Ovary (tissue), 9 donors: ENCODE data around the gene TNPO2. TPM values are rescaled to one million over a fixed set of nuclear protein-coding genes. Genes with fewer than 3 reads are reported as not detected.
A peak's percentile ranks its signal among the peaks of the same experiment; 100 is the strongest.

Source experiments
- DNase-seq, 5 donors: peaks; one replicate each; pipeline ENCODE4 v3.0.0-alpha.2; 2019 to 2020
- H3K27ac ChIP-seq, 2 donors: fragments of 200-600 bp; one replicate each; pipeline versions ENCODE4 v1.5.1 to v1.8.0; 2019 to 2022
- H3K27me3 ChIP-seq: fragments of 200-600 bp; one replicate; pipeline ENCODE4 v1.8.0; 2022
- H3K36me3 ChIP-seq: fragments of 200-600 bp; sonication (generic); one replicate; pipeline ENCODE4 v1.5.1; 2019
- H3K4me1 ChIP-seq: one replicate; pipeline ENCODE4 v1.8.1; 2013; ENCODE audit warnings: mild to moderate bottlenecking, moderate library complexity; ENCODE audit not compliant: insufficient read depth
- H3K4me3 ChIP-seq: fragments of 200-600 bp; sonication (generic); one replicate; pipeline ENCODE4 v1.5.1; 2017
- H3K9me3 ChIP-seq, 2 donors: fragments of 200-600 bp in 1 of 2; sonication (generic) in 1 of 2; one replicate each; pipeline versions ENCODE4 v1.5.1 to v1.8.1; 2013 to 2019; ENCODE audit warnings: mild to moderate bottlenecking in 1 of 2, moderate library complexity in 1 of 2
- CTCF ChIP-seq, 3 donors: fragments of 450-650 bp in 2 of 3; fragments of 200-600 bp in 1 of 3; IDR thresholded peaks; one replicate each; pipeline versions ENCODE4 v1.5.1 to v1.8.0; 2016 to 2022; ENCODE audit warnings: antibody characterized with exemption in 3 of 3, mild to moderate bottlenecking in 1 of 3
- EP300 ChIP-seq: sonication (generic); formaldehyde crosslinking; IDR thresholded peaks from one replicate; pipeline ENCODE4 v1.6.1; 2017; ENCODE audit warnings: antibody characterized with exemption
- POLR2A ChIP-seq: fragments of 450-650 bp; IDR thresholded peaks from one replicate; pipeline ENCODE4 v1.6.1; 2017; ENCODE audit warnings: antibody characterized with exemption, mild to moderate bottlenecking, moderate library complexity
- WGBS, 3 donors: extraction: QIAGEN DNeasy Blood & Tissue Kit in 1 of 3; methylation state at CpG; one replicate each; pipeline versions ENCODE4 v1.1.5 to v1.1.7; 2013 to 2017; 5-methylcytosine and 5-hydroxymethylcytosine counted together
- intact Hi-C, 4 donors: fragments of 100-400 bp; cut with DNase I; formaldehyde crosslinking; loops; one replicate each; pipeline versions ENCODE4 v1.11.0 to v1.15.1; 2022 to 2023
- polyA plus RNA-seq, 2 donors: library from polyadenylated mRNA; stranded (reverse); fragments of 200-250 nt in 1 of 2; fragments of 350-450 nt in 1 of 2; fragmentation: Illumina TruSeq in 1 of 2; extraction: RNeasy Lipid Tissue Mini Kit (QIAGEN cat#74804) in 1 of 2; gene quantifications; one replicate each; pipeline ENCODE4 v1.2.3, GENCODE V29; 2013 to 2014
- small RNA-seq: library from RNA; depleted of rRNA; stranded (forward); fragments of <200 nt; gene quantifications from one replicate; pipeline ENCODE3, GENCODE V24; 2016
- total RNA-seq, 7 donors: library from RNA; depleted of rRNA in 2 of 7; stranded (reverse); fragments of >200 nt in 2 of 7; fragmentation: NEBNext Ultra II Directional in 3 of 7; extraction: Animal tissue kit (Norgen Biotek cat#: 25700) in 3 of 7; gene quantifications; one replicate each; pipeline versions ENCODE4 v1.1.0 to v1.2.4, GENCODE V29; 2016 to 2023
- donor health status: DM: no; HTN: no; CAD: no; lungs with moderate emphysema.
- donor health status: DM: no; HTN: no; CAD: no.
- donor health status: Bipolar disorder and iron deficiency.
- donor health status: DM: yes; HTN: yes; CAD: no.
- donor health status: DM: no; HTN: no; CAD: no.
- donor health status: DM: yes; HTN: yes; CAD: no.

Gene TNPO2
- total and polyA plus RNA-seq, 9 donors, result 41.5 to 109 (median 75.7) TPM

GRCh38 chr19:12656899-12657571 is 66.7 kb downstream of the TNPO2 start:
- no peaks in the 10 kb centered on the region for H3K27me3 ChIP-seq
- H3K27ac ChIP-seq, result no peak overlapping the region
- no peak for DNase-seq
- intact Hi-C loops, result no loop called here
- no peaks in the 10 kb centered on the region for H3K4me1 ChIP-seq
- WGBS, 3 donors, result 54 to 64% (median 57%) methylated on average over 50 of the region's 50 CpGs
- H3K4me3 ChIP-seq, result no peak overlapping the region
- no peaks in the 10 kb centered on the region for H3K36me3 ChIP-seq
- TF ChIP-seq POLR2A (no peak), EP300 (no peak), CTCF (IDR thresholded peaks at IDR 0.05) (no peak)
- no peaks in the 10 kb centered on the region for H3K9me3 ChIP-seq

- H3K4me1 ChIP-seq, result no peaks in the 10 kb centered on the region
- H3K36me3 ChIP-seq, result no peaks in the 10 kb centered on the region
- H3K4me3 ChIP-seq, result no peak overlapping the region
- no peak for DNase-seq
- intact Hi-C loops, result no loop called here
- no peaks in the 10 kb centered on the region for H3K27me3 ChIP-seq
- H3K9me3 ChIP-seq, result no peaks in the 10 kb centered on the region
- no peak for TF ChIP-seq EP300
- no peak for TF ChIP-seq CTCF (IDR thresholded peaks at IDR 0.05)
- TF ChIP-seq POLR2A, result no peak
- H3K27ac ChIP-seq, result no peak overlapping the region
- WGBS, 3 donors, result 88 to 96% (median 93%) methylated on average over 8 of the region's 8 CpGs
Measured at GRCh38 chr19:12655546-12655945, 68.2 kb downstream of the TNPO2 start.

GRCh38 chr19:12652219-12652618 is 71.5 kb downstream of the TNPO2 start:
- DNase-seq, result no peak
- WGBS, 3 donors, result 91 to 94% (median 91%) methylated on average over 6 of the region's 6 CpGs
- Histone ChIP-seq H3K27me3 (no peaks in the 10 kb centered on the region), H3K27ac (no peak overlapping the region), H3K4me3 (no peak overlapping the region), H3K9me3 (no peaks in the 10 kb centered on the region), H3K36me3 (no peaks in the 10 kb centered on the region), H3K4me1 (peaks cover 12% of the 10 kb centered on the region)
- TF ChIP-seq POLR2A (no peak), EP300 (no peak), CTCF (IDR thresholded peaks at IDR 0.05) (no peak)
- intact Hi-C loops, result no loop called here

- H3K27ac ChIP-seq, result no peak overlapping the region
- TF ChIP-seq EP300 (no peak), CTCF (IDR thresholded peaks at IDR 0.05) (no peak), POLR2A (no peak)
- intact Hi-C loops, result no loop called here
- H3K27me3 ChIP-seq, result no peaks in the 10 kb centered on the region
- 90 to 95% (median 94%) methylated on average over 10 of the region's 10 CpGs for WGBS, 3 donors
- DNase-seq, result no peak
- H3K4me1 ChIP-seq, result peaks cover 12% of the 10 kb centered on the region
- no peak overlapping the region for H3K4me3 ChIP-seq
- H3K9me3 ChIP-seq, result no peaks in the 10 kb centered on the region
- H3K36me3 ChIP-seq, result no peaks in the 10 kb centered on the region
Measured at GRCh38 chr19:12649941-12650340, 73.8 kb downstream of the TNPO2 start.

Small RNA genes lying within 50 kb of the gene (small RNA-seq; reads per million reads assigned to genes)
- 38.4 reads per million, percentile 89 among the genes with 10 or more reads in this experiment for gene SNORD41

Other genes with a start within 250 kb of the TNPO2 start
- gene ZNF709, start 239.1 kb downstream of the TNPO2 start, total RNA-seq, result 1 to 10 TPM; 3.9 to 9.7 (median 7.6) TPM
- gene ZNF709, start 239.1 kb downstream of the TNPO2 start, polyA plus RNA-seq, result 1 to 10 TPM; 2.5 to 3.0 TPM
- gene ZNF564, start 172.4 kb downstream of the TNPO2 start, total RNA-seq, result 10 to 100 TPM in 6 of 7 donors, 1 to 10 TPM in 1; 7.9 to 23.2 (median 16.6) TPM
- 1 to 10 TPM; 7.2 to 8.8 TPM for gene ZNF564, start 172.4 kb downstream of the TNPO2 start, polyA plus RNA-seq
- 10 to 100 TPM in 1 of 7 donors, 1 to 10 TPM in 6; 5.3 to 12.5 (median 7.2) TPM for gene ZNF490, start 113.1 kb downstream of the TNPO2 start, total RNA-seq
- gene ZNF490, start 113.1 kb downstream of the TNPO2 start, polyA plus RNA-seq, result 1 to 10 TPM in 1 of 2 donors, under 1 TPM in 1; 0.98 to 3.7 TPM
- gene ZNF791, start 113.0 kb downstream of the TNPO2 start, total RNA-seq, result 10 to 100 TPM; 16.4 to 44.3 (median 35.2) TPM
- gene ZNF791, start 113.0 kb downstream of the TNPO2 start, polyA plus RNA-seq, result 10 to 100 TPM; 13.6 to 21.7 TPM
- 10 to 100 TPM; 17.8 to 63.7 (median 49.8) TPM for gene MAN2B1, start 57.2 kb downstream of the TNPO2 start, total RNA-seq
- 10 to 100 TPM; 23.5 to 35.0 TPM for gene MAN2B1, start 57.2 kb downstream of the TNPO2 start, polyA plus RNA-seq
- gene WDR83, start 57.1 kb downstream of the TNPO2 start, total RNA-seq, result 10 to 100 TPM; 10.5 to 15.1 (median 11.9) TPM
- gene WDR83, start 57.1 kb downstream of the TNPO2 start, polyA plus RNA-seq, result 10 to 100 TPM in 1 of 2 donors, 1 to 10 TPM in 1; 2.8 to 16.3 TPM
- 100 to 1,000 TPM in 1 of 7 donors, 10 to 100 TPM in 6; 63.7 to 147 (median 89.7) TPM for gene DHPS, start 42.1 kb downstream of the TNPO2 start, total RNA-seq
- gene DHPS, start 42.1 kb downstream of the TNPO2 start, polyA plus RNA-seq, result 10 to 100 TPM; 72.8 to 92.7 TPM
- gene GNG14, start 35.9 kb downstream of the TNPO2 start, total RNA-seq, result not detected
- gene GNG14, start 35.9 kb downstream of the TNPO2 start, polyA plus RNA-seq, result not detected
- 10 to 100 TPM in 1 of 7 donors, 1 to 10 TPM in 6; 3.5 to 14.8 (median 5.2) TPM for gene FBXW9, start 27.3 kb downstream of the TNPO2 start, total RNA-seq
- 1 to 10 TPM in 1 of 2 donors, under 1 TPM in 1; 0.37 to 6.8 TPM for gene FBXW9, start 27.3 kb downstream of the TNPO2 start, polyA plus RNA-seq
- 100 to 1,000 TPM; 134 to 476 (median 186) TPM for gene TRIR, start 10.8 kb upstream of the TNPO2 start, total RNA-seq
- 100 to 1,000 TPM; 243 to 288 TPM for gene TRIR, start 10.8 kb upstream of the TNPO2 start, polyA plus RNA-seq
- gene GET3, start 13.6 kb upstream of the TNPO2 start, total RNA-seq, result 10 to 100 TPM; 26.2 to 59.0 (median 47.7) TPM
- gene GET3, start 13.6 kb upstream of the TNPO2 start, polyA plus RNA-seq, result 10 to 100 TPM; 42.6 to 68.1 TPM
- not detected for gene BEST2, start 27.9 kb upstream of the TNPO2 start, total RNA-seq
- gene BEST2, start 27.9 kb upstream of the TNPO2 start, polyA plus RNA-seq, result not detected
- gene HOOK2, start 51.6 kb upstream of the TNPO2 start, total RNA-seq, result 10 to 100 TPM; 24.9 to 52.2 (median 27.9) TPM
- 10 to 100 TPM; 12.2 to 23.5 TPM for gene HOOK2, start 51.6 kb upstream of the TNPO2 start, polyA plus RNA-seq
- gene JUNB, start 67.6 kb upstream of the TNPO2 start, total RNA-seq, result 1,000 to 10,000 TPM in 2 of 7 donors, 100 to 1,000 TPM in 5; 154 to 3,039 (median 413) TPM
- 100 to 1,000 TPM in 1 of 2 donors, 1 to 10 TPM in 1; 6.8 to 570 TPM for gene JUNB, start 67.6 kb upstream of the TNPO2 start, polyA plus RNA-seq
- gene PRDX2, start 77.9 kb upstream of the TNPO2 start, total RNA-seq, result 100 to 1,000 TPM; 191 to 321 (median 263) TPM
- 100 to 1,000 TPM in 1 of 2 donors, 10 to 100 TPM in 1; 98.3 to 237 TPM for gene PRDX2, start 77.9 kb upstream of the TNPO2 start, polyA plus RNA-seq
- gene THSD8, start 78.1 kb upstream of the TNPO2 start, total RNA-seq, result 1 to 10 TPM in 5 of 7 donors, under 1 TPM in 1, not detected in 1; 0.71 to 5.4 (median 2.6) TPM
- gene THSD8, start 78.1 kb upstream of the TNPO2 start, polyA plus RNA-seq, result 1 to 10 TPM; 1.4 to 7.2 TPM
- 10 to 100 TPM in 1 of 7 donors, 1 to 10 TPM in 6; 1.2 to 12.2 (median 7.7) TPM for gene RNASEH2A, start 82.7 kb upstream of the TNPO2 start, total RNA-seq
- 1 to 10 TPM; 1.6 to 8.0 TPM for gene RNASEH2A, start 82.7 kb upstream of the TNPO2 start, polyA plus RNA-seq
- not detected for gene RTBDN, start 110.6 kb upstream of the TNPO2 start, total RNA-seq
- gene RTBDN, start 110.6 kb upstream of the TNPO2 start, polyA plus RNA-seq, result not detected
- gene MAST1, start 114.6 kb upstream of the TNPO2 start, total RNA-seq, result 1 to 10 TPM in 4 of 7 donors, under 1 TPM in 3; 0.25 to 1.4 (median 1.1) TPM
- gene MAST1, start 114.6 kb upstream of the TNPO2 start, polyA plus RNA-seq, result 1 to 10 TPM in 1 of 2 donors, under 1 TPM in 1; 0.40 to 2.4 TPM
- gene DNASE2, start 157.5 kb upstream of the TNPO2 start, total RNA-seq, result 10 to 100 TPM; 20.9 to 35.8 (median 26.5) TPM
- 10 to 100 TPM; 43.1 to 54.2 TPM for gene DNASE2, start 157.5 kb upstream of the TNPO2 start, polyA plus RNA-seq
- under 1 TPM in 1 of 7 donors, not detected in 6; 0.13 TPM for gene KLF1, start 163.3 kb upstream of the TNPO2 start, total RNA-seq
- not detected for gene KLF1, start 163.3 kb upstream of the TNPO2 start, polyA plus RNA-seq
- 10 to 100 TPM; 17.7 to 36.3 (median 28.4) TPM for gene GCDH, start 167.2 kb upstream of the TNPO2 start, total RNA-seq
- 10 to 100 TPM; 11.9 to 35.3 TPM for gene GCDH, start 167.2 kb upstream of the TNPO2 start, polyA plus RNA-seq
- 1 to 10 TPM in 1 of 7 donors, under 1 TPM in 4, not detected in 2; 0.23 to 1.6 (median 0.56) TPM for gene SYCE2, start 195.4 kb upstream of the TNPO2 start, total RNA-seq
- gene SYCE2, start 195.4 kb upstream of the TNPO2 start, polyA plus RNA-seq, result under 1 TPM; 0.17 to 0.20 TPM
- gene FARSA, start 209.8 kb upstream of the TNPO2 start, total RNA-seq, result 10 to 100 TPM; 21.9 to 50.2 (median 43.9) TPM
- 10 to 100 TPM in 1 of 2 donors, 1 to 10 TPM in 1; 8.0 to 25.1 TPM for gene FARSA, start 209.8 kb upstream of the TNPO2 start, polyA plus RNA-seq
- 100 to 1,000 TPM; 211 to 803 (median 450) TPM for gene CALR, start 214.7 kb upstream of the TNPO2 start, total RNA-seq
- 1,000 to 10,000 TPM in 1 of 2 donors, 100 to 1,000 TPM in 1; 279 to 1,094 TPM for gene CALR, start 214.7 kb upstream of the TNPO2 start, polyA plus RNA-seq
- gene RAD23A, start 221.9 kb upstream of the TNPO2 start, total RNA-seq, result 10 to 100 TPM; 61.2 to 94.0 (median 93.7) TPM
- 10 to 100 TPM; 75.8 to 77.2 TPM for gene RAD23A, start 221.9 kb upstream of the TNPO2 start, polyA plus RNA-seq
- 10 to 100 TPM; 15.7 to 57.7 (median 19.1) TPM for gene GADD45GIP1, start 233.3 kb upstream of the TNPO2 start, total RNA-seq
- gene GADD45GIP1, start 233.3 kb upstream of the TNPO2 start, polyA plus RNA-seq, result 10 to 100 TPM in 1 of 2 donors, 1 to 10 TPM in 1; 1.8 to 25.6 TPM
- gene DAND5, start 245.6 kb upstream of the TNPO2 start, total RNA-seq, result under 1 TPM in 2 of 7 donors, not detected in 5; 0.11 to 0.15 TPM
- gene DAND5, start 245.6 kb upstream of the TNPO2 start, polyA plus RNA-seq, result not detected